22Rv1 (cell line): ENCODE data around the gene SRXN1.

Experiments used
- H3K27ac ChIP-seq: fragments of 450-650 bp; 2 replicates; pipeline ENCODE4 v1.5.1; 2017
- CTCF ChIP-seq: fragments of 450-650 bp; IDR thresholded peaks from 2 replicates; pipeline ENCODE4 v1.5.1; 2017; ENCODE audit warnings: mild to moderate bottlenecking
- ZFX ChIP-seq: fragments of 450-650 bp; IDR thresholded peaks from 2 replicates; pipeline ENCODE4 v1.6.1; 2017; ENCODE audit warnings: antibody characterized with exemption, borderline replicate concordance

The SRXN1 gene

DNA sequence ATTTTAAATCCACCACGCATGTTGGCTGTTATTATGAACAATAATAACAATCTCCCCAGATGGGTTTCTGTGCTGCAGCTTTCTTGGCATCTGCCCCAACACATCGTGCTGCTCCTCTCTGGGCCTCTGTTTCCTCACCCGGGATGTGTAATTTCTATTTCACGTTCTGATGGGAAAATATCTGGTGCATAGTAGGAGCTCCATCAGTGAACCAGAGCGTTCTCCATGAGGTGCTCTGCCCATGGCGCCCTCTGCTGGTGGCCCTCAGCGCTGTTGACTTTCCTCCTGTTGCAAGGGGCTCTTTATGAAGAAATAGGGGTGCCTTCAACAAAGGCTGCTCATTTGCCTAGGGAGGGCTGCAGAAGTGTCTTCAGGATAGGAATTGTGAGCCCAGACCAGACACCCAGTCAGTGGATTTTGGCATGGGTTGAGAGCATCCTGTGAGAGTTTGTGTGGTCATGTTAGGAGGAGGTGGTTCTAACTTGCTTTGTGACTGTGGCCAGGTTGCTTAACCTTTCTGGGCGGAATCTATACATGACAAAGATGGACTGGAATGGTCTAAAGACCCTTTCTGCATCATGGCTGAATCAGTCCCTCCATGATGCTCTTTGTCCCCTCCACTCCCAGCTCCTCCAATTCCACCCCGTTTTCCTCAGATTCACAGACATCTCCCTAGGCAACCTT, 14.5 kb upstream of the SRXN1 start:
- no peak overlapping the region for H3K27ac ChIP-seq
- TF ChIP-seq CTCF (peak; percentile 97), ZFX (no peak)

DNA sequence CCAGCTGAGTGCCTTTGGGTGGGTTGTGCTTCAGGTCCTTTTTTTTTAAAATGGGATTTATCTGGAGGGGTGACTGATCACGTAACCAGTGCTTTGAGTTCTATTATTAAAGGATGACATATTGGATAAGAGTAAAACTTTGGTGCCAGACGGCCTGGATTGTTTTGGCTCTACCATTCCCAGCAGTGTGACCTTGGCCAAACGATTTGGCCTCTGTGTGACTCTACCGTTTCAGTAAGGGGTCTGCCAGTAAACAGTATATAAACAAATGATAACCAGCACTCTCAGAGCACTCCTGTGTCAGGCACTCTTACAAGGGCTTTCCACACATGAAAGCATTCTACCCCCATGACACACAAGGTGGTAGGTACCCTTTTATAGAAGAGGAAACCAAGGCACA, 13.9 kb upstream of the SRXN1 start:
- no peak for TF ChIP-seq ZFX
- no peak for TF ChIP-seq CTCF
- no peak overlapping the region for H3K27ac ChIP-seq

DNA sequence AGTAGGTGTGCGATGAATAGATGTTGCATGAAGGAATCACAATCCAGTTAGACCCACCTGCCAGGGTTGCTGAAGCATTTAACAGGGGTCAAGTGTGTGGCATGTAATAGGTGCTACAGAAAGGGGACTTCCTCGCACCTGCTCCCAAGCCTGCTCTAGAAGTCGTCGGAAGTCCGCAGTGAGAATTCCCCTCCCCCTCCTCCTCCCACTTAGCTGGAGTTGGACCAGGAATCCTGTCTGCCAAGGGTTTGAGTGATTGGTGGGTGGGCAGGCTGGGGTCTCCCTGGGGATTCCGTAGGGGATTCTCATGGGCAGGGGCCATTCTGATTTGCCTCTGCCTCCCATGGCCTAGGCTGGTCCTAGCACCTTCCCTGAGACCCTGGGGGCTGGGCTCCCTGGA, 12.3 kb upstream of the SRXN1 start:
- no peak overlapping the region for H3K27ac ChIP-seq
- TF ChIP-seq ZFX, result no peak
- no peak for TF ChIP-seq CTCF

DNA sequence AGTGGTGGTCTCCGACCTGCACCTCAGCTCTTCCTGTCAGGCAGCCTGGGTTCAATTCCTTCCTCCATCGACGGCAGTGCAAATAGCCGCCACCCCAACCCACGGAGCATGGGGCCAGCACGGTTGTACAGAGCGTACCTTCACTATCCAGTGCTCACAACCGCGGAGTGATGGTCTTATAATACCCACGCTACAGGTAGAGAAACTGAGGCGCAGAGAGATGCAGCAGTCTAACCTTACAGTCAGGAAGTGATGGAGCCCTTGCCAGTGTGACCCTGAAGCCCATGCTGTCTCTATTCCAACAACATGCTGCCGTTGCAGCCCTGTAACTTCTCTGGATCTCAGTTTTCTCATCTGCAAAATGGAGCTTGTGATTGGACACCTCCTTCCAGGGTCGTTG, 11.6 kb upstream of the SRXN1 start:
- H3K27ac ChIP-seq, result no peak overlapping the region
- TF ChIP-seq ZFX (no peak), CTCF (no peak)

- no peak for TF ChIP-seq ZFX
- no peak for TF ChIP-seq CTCF
Observed at GRCh38 chr20:664151-664550, 11.2 kb upstream of the SRXN1 start.

GRCh38 chr20:663315-664090, 10.5 kb upstream of the SRXN1 start:
- H3K27ac ChIP-seq, result no peak overlapping the region
- TF ChIP-seq CTCF (no peak), ZFX (no peak)

More at GRCh38 chr20:664151-664550, 11.2 kb upstream of the SRXN1 start:
- no peak overlapping the region for H3K27ac ChIP-seq
